Endothelial cell of umbilical vein (primary cell): ENCODE measurements around the gene ACBD6. TPM values are rescaled to one million over a fixed set of nuclear protein-coding genes. Genes with fewer than 3 reads are reported as not detected.

Experiments used
- BruUV-seq: library from RNA; stranded (reverse); fragments of 400-500 nt; replicated peaks from 2 replicates; lab custom pipeline; 2021; lab: Mats Ljungman, UMichigan
- CTCF ChIA-PET: fragments of 300-600, 350-600 bp; sonication (Branson Sonifier 250); formaldehyde crosslinking; loops from one replicate; lab custom pipeline; 2021; ENCODE audit warnings: antibody characterized with exemption, inconsistent platforms; lab: Charles Lee
- POLR2A ChIA-PET: fragments of 300-600, 350-600 bp; sonication (Branson Sonifier 250); formaldehyde crosslinking; loops from one replicate; lab custom pipeline; 2021; ENCODE audit warnings: antibody characterized with exemption, inconsistent platforms; lab: Charles Lee
- DNase-seq: peaks from one replicate; pipeline ENCODE4 v3.0.0-alpha.2; 2011; ENCODE audit warnings: low read depth, low spot score
- FAIRE-seq: peaks from 2 replicates; lab custom pipeline; 2011; peaks lifted over from hg19 to GRCh38; lab: Jason Lieb, UNC
- H2AFZ ChIP-seq: 2 replicates; pipeline ENCODE4 v1.6.0; 2012; ENCODE audit warnings: low read depth, low read length, control low read depth, inconsistent platforms
- H3K27ac ChIP-seq: 2 replicates; pipeline ENCODE4 v1.5.1; 2011; ENCODE audit warnings: low read depth, mild to moderate bottlenecking, control low read depth, low read length, moderate library complexity; ENCODE audit not compliant: insufficient read depth
- H3K27me3 ChIP-seq, 2 experiments: 2 replicates each; pipeline versions ENCODE4 v1.6.0 to v1.6.1; 2011; ENCODE audit warnings: low read length in 2 of 2, mixed read lengths in 1 of 2; ENCODE audit not compliant: control insufficient read depth in 2 of 2, insufficient read depth in 2 of 2
- H3K36me3 ChIP-seq, 2 experiments: 2 replicates in 1 of 2; 3 replicates in 1 of 2; pipeline ENCODE4 v1.5.1; 2011; ENCODE audit warnings: low read length in 2 of 2, mild to moderate bottlenecking in 1 of 2, moderate library complexity in 1 of 2; ENCODE audit not compliant: control insufficient read depth in 2 of 2, insufficient read depth in 2 of 2; ENCODE audit errors: extremely low read depth in 1 of 2
- H3K4me1 ChIP-seq: 3 replicates; pipeline ENCODE4 v1.5.1; 2011; ENCODE audit warnings: mild to moderate bottlenecking, low read length; ENCODE audit not compliant: control insufficient read depth, insufficient read depth; ENCODE audit errors: extremely low read depth
- H3K4me2 ChIP-seq: 2 replicates; pipeline ENCODE4 v1.6.1; 2011; ENCODE audit warnings: low read length, control low read depth, mixed read lengths; ENCODE audit not compliant: insufficient read depth
- H3K4me3 ChIP-seq, 3 experiments: fragments of 200-600 bp in 1 of 3; sonication (generic), shearing (Covaris generic) in 1 of 3; replicated peaks in 1 of 3; 2 replicates each; pipeline ENCODE4 v1.5.1; 2011 to 2016; ENCODE audit warnings: control low read depth in 3 of 3, low read length in 3 of 3, mild to moderate bottlenecking in 2 of 3, inconsistent platforms in 1 of 3, low read depth in 1 of 3, moderate library complexity in 1 of 3; ENCODE audit not compliant: insufficient read depth in 1 of 3
- H3K79me2 ChIP-seq: 2 replicates; pipeline ENCODE4 v1.6.0; 2012; ENCODE audit warnings: low read length, inconsistent platforms; ENCODE audit not compliant: control insufficient read depth, insufficient read depth
- H3K9ac ChIP-seq: replicated peaks from 2 replicates; pipeline ENCODE3; 2011; ENCODE audit warnings: low read length, control low read depth; ENCODE audit not compliant: insufficient read depth; ENCODE audit errors: extremely low read depth
- H3K9me1 ChIP-seq: replicated peaks from 3 replicates; pipeline ENCODE4 v1.6.0; 2011; ENCODE audit warnings: mild to moderate bottlenecking, low read length; ENCODE audit not compliant: control insufficient read depth, insufficient read depth; ENCODE audit errors: extremely low read depth
- H3K9me3 ChIP-seq: replicated peaks from 2 replicates; pipeline ENCODE4 v1.5.1; 2012; ENCODE audit warnings: low read length, inconsistent platforms; ENCODE audit not compliant: control insufficient read depth, insufficient read depth
- H4K20me1 ChIP-seq: replicated peaks from 2 replicates; pipeline ENCODE3; 2011; ENCODE audit warnings: mild to moderate bottlenecking, low read length; ENCODE audit not compliant: control insufficient read depth, insufficient read depth; ENCODE audit errors: extremely low read depth
- CTCF ChIP-seq, 2 donors: IDR thresholded peaks; 1 replicate in 1 of 2; 2 replicates in 1 of 2; pipeline ENCODE4 v1.5.1; 2011; ENCODE audit warnings: low read length in 2 of 2, mild to moderate bottlenecking in 2 of 2, moderate library complexity in 2 of 2, control low read depth in 1 of 2, inconsistent platforms in 1 of 2, low read depth in 1 of 2; ENCODE audit not compliant: insufficient read depth in 1 of 2; ENCODE audit errors: extremely low read depth in 1 of 2
- EZH2 ChIP-seq: IDR thresholded peaks from 2 replicates; pipeline ENCODE4 v1.6.1; 2012; ENCODE audit warnings: borderline replicate concordance, low read depth, mild to moderate bottlenecking, moderate library complexity, low read length, inconsistent platforms; ENCODE audit not compliant: severe bottlenecking
- FOS ChIP-seq: IDR thresholded peaks from 2 replicates; pipeline ENCODE4 v1.6.1; 2011; ENCODE audit warnings: mild to moderate bottlenecking, low read length, moderate library complexity, borderline replicate concordance; ENCODE audit not compliant: insufficient read depth
- GATA2 ChIP-seq: IDR thresholded peaks from 2 replicates; pipeline ENCODE4 v1.7.0; 2011; ENCODE audit warnings: low read depth, mild to moderate bottlenecking, moderate library complexity, mixed read lengths, low read length; ENCODE audit not compliant: insufficient read length, insufficient read depth
- JUN ChIP-seq: IDR thresholded peaks from 2 replicates; pipeline ENCODE4 v1.6.1; 2011; ENCODE audit warnings: borderline replicate concordance, low read depth; ENCODE audit not compliant: insufficient read length, insufficient read depth
- MAX ChIP-seq: IDR thresholded peaks from 2 replicates; pipeline ENCODE4 v1.6.1; 2011; ENCODE audit not compliant: insufficient read depth, insufficient read length
- MYC ChIP-seq: IDR thresholded peaks from one replicate; pipeline ENCODE4 v1.6.1; 2011; ENCODE audit warnings: mild to moderate bottlenecking, low read depth, low read length
- POLR2A ChIP-seq: IDR thresholded peaks from 2 replicates; pipeline ENCODE4 v1.6.1; 2012; ENCODE audit warnings: low read depth, mild to moderate bottlenecking, control low read depth, low read length
- POLR2AphosphoS5 ChIP-seq: IDR thresholded peaks from 2 replicates; pipeline ENCODE4 v1.6.1; 2012; ENCODE audit warnings: low read depth, mild to moderate bottlenecking, control low read depth, low read length, moderate library complexity; ENCODE audit not compliant: insufficient read depth
- dilution Hi-C: fragments of 300-500 bp; cut with MboI; formaldehyde crosslinking; loops from one replicate; pipeline ENCODE4 v1.15.0; 2019; ENCODE audit warnings: low sequenced_read_pairs; ENCODE audit not compliant: extremely low pct_ligation_motif_present
- intact Hi-C: fragments of 100-400 bp; cut with micrococcal nuclease; formaldehyde crosslinking; loops from one replicate; pipeline ENCODE4 v1.10.0; 2022
- polyA plus RNA-seq, 4 experiments: library from polyadenylated mRNA; depleted of rRNA in 3 of 4; stranded (reverse) in 3 of 4; unstranded in 1 of 4; fragments of >200 nt; gene quantifications; 2 replicates each; pipeline versions ENCODE4 v1.2.1 to v1.2.3, GENCODE V29; 2011 to 2012; ENCODE audit warnings: missing spikeins in 1 of 4
- total RNA-seq: library from RNA; stranded (reverse); gene quantifications from 2 replicates; pipeline ENCODE4 v1.2.3, GENCODE V29; 2021

The ACBD6 gene
- total and polyA plus RNA-seq, 2 donors (not counting 3 experiments of a cell fraction or from before 2014, with no cell fraction given), result 55.6 to 56.4 TPM

- dilution Hi-C loops (no loop called here), intact Hi-C loops (no loop called here)
- Histone ChIP-seq H4K20me1 (no peaks in the 10 kb centered on the region), H3K36me3 (no peaks in the 10 kb centered on the region), H3K79me2 (no peaks in the 10 kb centered on the region), H3K9me3 (no peaks in the 10 kb centered on the region), H2AFZ (no peak overlapping the region), H3K9ac (no peak overlapping the region), H3K4me1 (no peaks in the 10 kb centered on the region), H3K4me3 (no peak overlapping the region), H3K4me2 (no peak overlapping the region), H3K9me1 (no peaks in the 10 kb centered on the region), H3K27ac (no peak overlapping the region), H3K27me3 (no peaks in the 10 kb centered on the region)
- TF ChIP-seq FOS (no peak), MYC (no peak), GATA2 (no peak), EZH2 (no peak), JUN (no peak), MAX (no peak), POLR2A (no peak), POLR2AphosphoS5 (no peak), CTCF (IDR thresholded peaks at IDR 0.05; ENCODE audit: extremely low read depth in 1 of 2, insufficient read depth in 1 of 2, low read depth in 1 of 2, low read length in 2 of 2) (no peak)
- ChIA-PET CTCF (interaction anchor here (2.7 kb wide), 1 partner anchor 147 kb away, joined by 7 read pairs; no protein-coding TSS in a partner anchor), POLR2A (no interaction called here)
- FAIRE-seq, result no peak
- DNase-seq, result no peak
- BruUV-seq, result no TSS peak
These were observed 233.8 kb downstream of the ACBD6 start for GRCh38 chr1:180268556-180269075.
